Glutamatergic neuron (in vitro differentiated cells): ENCODE measurements around the gene NDUFAF3. TPM values are rescaled to one million over a fixed set of nuclear protein-coding genes. Genes with fewer than 3 reads are reported as not detected.

Source experiments
- DNase-seq: peaks from one replicate; pipeline ENCODE4 v3.0.0; 2022
- H3K27ac Mint-ChIP-seq: one replicate; pipeline ENCODE4 v1.8.0; 2020; ENCODE audit warnings: mild to moderate bottlenecking, mixed read lengths, inconsistent platforms; ENCODE audit not compliant: unreplicated experiment
- H3K27me3 Mint-ChIP-seq: one replicate; pipeline ENCODE4 v1.8.0; 2020; ENCODE audit warnings: mild to moderate bottlenecking, moderate library complexity, mixed read lengths, inconsistent platforms; ENCODE audit not compliant: unreplicated experiment
- H3K36me3 Mint-ChIP-seq: one replicate; pipeline ENCODE4 v1.8.0; 2020; ENCODE audit warnings: mild to moderate bottlenecking, mixed read lengths, inconsistent platforms; ENCODE audit not compliant: unreplicated experiment
- H3K4me1 Mint-ChIP-seq: one replicate; pipeline ENCODE4 v1.8.0; 2020; ENCODE audit warnings: mild to moderate bottlenecking, low read depth, mixed read lengths, inconsistent platforms; ENCODE audit not compliant: unreplicated experiment
- H3K4me3 Mint-ChIP-seq: one replicate; pipeline ENCODE4 v1.8.0; 2020; ENCODE audit warnings: mild to moderate bottlenecking, mixed read lengths, inconsistent platforms; ENCODE audit not compliant: unreplicated experiment
- H3K9me3 Mint-ChIP-seq: one replicate; pipeline ENCODE4 v1.8.0; 2020; ENCODE audit warnings: mild to moderate bottlenecking, moderate library complexity, mixed read lengths, inconsistent platforms; ENCODE audit not compliant: unreplicated experiment
- CTCF ChIP-seq: fragments of 200-600 bp; sonication (generic); IDR thresholded peaks from one replicate; pipeline ENCODE4 v1.5.0; 2021; ENCODE audit not compliant: partially characterized antibody, unreplicated experiment
- total RNA-seq: library from RNA; stranded (reverse); fragmentation: NEBNext Ultra II Directional; extraction: Animal tissue kit (Norgen Biotek cat#: 25700); gene quantifications from one replicate; pipeline ENCODE4 v1.2.1, GENCODE V29; 2021; ENCODE audit not compliant: unreplicated experiment

Gene NDUFAF3
- total RNA-seq, 1 donor from 2014 or later: 50.6 TPM

- DNase-seq: no peak
- Mint-ChIP-seq H3K27ac (no peak overlapping the region), H3K4me1 (no peaks in the 10 kb centered on the region), H3K4me3 (no peak overlapping the region), H3K9me3 (no peaks in the 10 kb centered on the region), H3K27me3 (no peaks in the 10 kb centered on the region), H3K36me3 (no peaks in the 10 kb centered on the region)
- TF ChIP-seq CTCF: no peak
Measured at GRCh38 chr3:48982016-48982415, 39.9 kb upstream of the NDUFAF3 start.

- no peak for DNase-seq
- Mint-ChIP-seq H3K4me3 (no peak overlapping the region), H3K27me3 (no peaks in the 10 kb centered on the region), H3K27ac (no peak overlapping the region), H3K4me1 (no peaks in the 10 kb centered on the region), H3K9me3 (no peaks in the 10 kb centered on the region), H3K36me3 (no peaks in the 10 kb centered on the region)
- no peak for TF ChIP-seq CTCF
Measured at GRCh38 chr3:48982686-48983085, 39.2 kb upstream of the NDUFAF3 start.

- DNase-seq: no peak
- peaks cover 2% of the 10 kb centered on the region for H3K4me1 Mint-ChIP-seq
- H3K36me3 Mint-ChIP-seq: no peaks in the 10 kb centered on the region
- no peak overlapping the region for H3K27ac Mint-ChIP-seq
- no peaks in the 10 kb centered on the region for H3K9me3 Mint-ChIP-seq
- no peaks in the 10 kb centered on the region for H3K27me3 Mint-ChIP-seq
- no peak overlapping the region for H3K4me3 Mint-ChIP-seq
- no peak for TF ChIP-seq CTCF
Measured at GRCh38 chr3:48983096-48983495, 38.8 kb upstream of the NDUFAF3 start.

- Mint-ChIP-seq H3K36me3 (no peaks in the 10 kb centered on the region), H3K4me1 (peaks cover 8% of the 10 kb centered on the region), H3K27me3 (peaks cover 3% of the 10 kb centered on the region), H3K4me3 (no peak overlapping the region), H3K27ac (no peak overlapping the region), H3K9me3 (peaks cover 3% of the 10 kb centered on the region)
- no peak for TF ChIP-seq CTCF
- no peak for DNase-seq
Measured at GRCh38 chr3:48984663-48985062, 37.3 kb upstream of the NDUFAF3 start.

- TF ChIP-seq CTCF: no peak
- peaks cover 3% of the 10 kb centered on the region for H3K27me3 Mint-ChIP-seq
- DNase-seq: no peak
- H3K36me3 Mint-ChIP-seq: no peaks in the 10 kb centered on the region
- H3K4me1 Mint-ChIP-seq: peaks cover 8% of the 10 kb centered on the region
- H3K9me3 Mint-ChIP-seq: peaks cover 3% of the 10 kb centered on the region
- H3K4me3 Mint-ChIP-seq: peak overlapping the region; percentile 0
- H3K27ac Mint-ChIP-seq: no peak overlapping the region
Measured at GRCh38 chr3:48985831-48986376, 36.0 kb upstream of the NDUFAF3 start.
